GM12892 (cell line): Measurements from ENCODE around the gene RAPGEF5.

Experiments used
- POLR2A ChIP-seq: IDR thresholded peaks from 2 replicates; pipeline ENCODE4 v1.6.1; 2011; ENCODE audit warnings: low read depth, low read length, control low read depth
- POLR2AphosphoS5 ChIP-seq: IDR thresholded peaks from 2 replicates; pipeline ENCODE4 v1.6.1; 2011; ENCODE audit warnings: low read depth, low read length, control low read depth
- TAF1 ChIP-seq: IDR thresholded peaks from 2 replicates; pipeline ENCODE4 v1.6.1; 2011; ENCODE audit warnings: low read depth, mild to moderate bottlenecking, control low read depth, low read length, borderline replicate concordance

DNA sequence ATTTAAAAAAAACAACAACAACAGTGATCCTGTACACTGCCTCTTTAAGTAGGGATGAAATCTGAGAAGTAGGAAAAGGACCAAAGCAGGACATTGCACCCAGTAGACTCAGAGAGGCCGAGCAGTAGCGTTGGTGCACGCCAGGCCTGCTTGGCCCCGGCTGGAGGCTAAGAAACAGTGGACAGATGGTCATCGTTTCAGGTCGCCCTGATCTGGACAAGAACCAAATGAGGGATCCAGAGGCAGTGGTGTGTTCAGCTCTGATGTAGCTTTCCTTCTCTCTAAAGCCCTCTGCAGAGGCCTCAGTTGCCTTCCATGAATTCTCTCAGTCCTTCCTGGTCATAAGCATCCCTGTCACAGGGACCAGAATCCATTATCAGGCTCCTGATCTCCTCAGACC lies 269.1 kb downstream of the RAPGEF5 start:
- TF ChIP-seq POLR2A (no peak), TAF1 (no peak), POLR2AphosphoS5 (no peak)
